ENCODE measurements around the gene PLP1.
"Not testable (repeated sequence)": the region's sequence is repeated elsewhere in the genome, so short reads cannot be mapped to it uniquely, and the experiment has no call there.

The PLP1 gene

DNA sequence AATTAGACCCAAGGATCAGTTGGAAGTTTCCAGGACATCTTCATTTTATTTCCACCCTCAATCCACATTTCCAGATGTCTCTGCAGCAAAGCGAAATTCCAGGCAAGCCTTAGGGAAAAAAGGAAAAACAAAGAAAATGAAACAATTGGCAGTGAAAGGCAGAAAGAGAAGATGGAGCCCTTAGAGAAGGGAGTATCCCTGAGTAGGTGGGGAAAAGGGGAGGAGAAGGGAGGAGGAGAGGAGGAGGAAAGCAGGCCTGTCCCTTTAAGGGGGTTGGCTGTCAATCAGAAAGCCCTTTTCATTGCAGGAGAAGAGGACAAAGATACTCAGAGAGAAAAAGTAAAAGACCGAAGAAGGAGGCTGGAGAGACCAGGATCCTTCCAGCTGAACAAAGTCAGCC is at the start of gene PLP1:
PLP1 (plus strand) TSS at position 295 of the 400 bp plus-strand sequence. CDS start 156 bp downstream, outside the sequence.
- DNase-seq (ENCODE audit: low read depth, low spot score): no peak

GRCh38 chrX:103727115-103727514 is 49.5 kb upstream of the PLP1 start:
- no peak for DNase-seq (ENCODE audit: low read depth, low spot score)

DNA sequence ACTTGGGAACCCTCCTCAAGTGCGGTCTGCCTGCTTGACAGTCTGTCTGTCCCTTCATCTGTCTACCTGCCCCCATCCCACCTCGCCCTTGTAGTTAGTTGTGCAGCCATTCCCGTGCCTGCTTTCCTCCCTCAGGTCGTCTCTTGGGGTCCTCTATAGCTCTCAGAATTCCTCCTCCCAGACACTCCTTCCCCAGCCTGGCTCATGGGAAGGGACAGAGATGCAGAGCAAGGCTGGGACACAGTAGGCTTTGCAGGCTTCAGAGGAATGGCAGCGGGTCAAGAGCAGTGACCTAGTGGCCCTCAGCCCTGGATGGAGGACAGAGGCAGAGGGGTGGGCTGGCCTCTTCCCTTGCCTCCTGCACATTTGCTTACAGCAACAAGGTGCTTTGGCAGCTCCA is 47.6 kb upstream of the PLP1 start:
- DNase-seq (ENCODE audit: low read depth, low spot score): no peak

DNA sequence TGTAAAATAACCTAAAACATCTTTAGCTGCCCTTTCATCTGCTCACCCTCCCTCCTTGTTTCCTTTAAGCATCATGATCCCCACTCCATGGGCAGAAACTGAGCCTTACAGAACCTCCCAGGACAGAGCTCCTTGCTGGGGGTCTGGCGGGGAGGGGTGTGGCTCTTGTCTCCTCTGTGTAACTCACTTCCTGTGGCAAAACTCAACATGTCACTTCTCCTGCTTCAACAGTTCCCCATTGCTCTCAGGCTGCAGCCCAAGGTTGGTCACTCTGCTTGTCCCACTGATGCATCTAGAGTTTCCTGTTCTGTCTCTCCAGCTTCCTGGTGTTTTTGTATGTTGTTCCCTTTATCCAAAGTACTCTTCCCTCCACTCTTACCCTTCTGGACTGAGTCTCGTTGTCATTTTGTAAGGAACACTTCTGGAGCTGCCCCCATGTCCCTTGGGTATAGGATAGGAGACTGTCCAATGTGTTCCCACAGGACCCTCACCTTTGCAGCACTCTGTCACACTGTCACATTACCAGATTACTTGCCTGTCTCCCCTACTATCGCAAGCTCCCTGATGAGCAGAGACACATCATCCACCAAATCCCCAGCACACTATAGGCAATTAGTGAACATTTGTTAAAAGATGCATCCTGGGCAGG is 46.4 kb upstream of the PLP1 start:
- no peak for DNase-seq (ENCODE audit: low read depth, low spot score)

- no peak for DNase-seq (ENCODE audit: low read depth, low spot score)
Observed at GRCh38 chrX:103730796-103731493, 45.7 kb upstream of the PLP1 start.

DNA sequence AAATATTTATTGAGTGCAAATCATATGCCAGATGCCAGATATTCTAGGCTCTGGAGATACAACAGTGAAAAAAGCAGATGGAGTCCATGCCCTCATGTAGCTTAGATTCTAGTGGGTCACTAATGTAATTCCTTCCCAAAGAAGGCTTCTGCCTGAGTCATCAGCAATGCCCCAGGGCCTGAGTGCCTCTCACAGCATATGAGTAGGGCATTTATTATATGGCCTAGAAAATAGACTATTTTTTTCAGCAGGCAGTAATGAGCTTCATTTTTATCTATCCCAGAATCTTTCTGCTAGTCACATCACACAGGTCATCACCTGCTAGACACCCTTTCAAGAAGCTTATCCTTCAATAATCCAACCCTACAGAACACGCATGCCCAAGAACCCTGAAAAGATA is 43.6 kb upstream of the PLP1 start:
- DNase-seq (ENCODE audit: low read depth, low spot score): no peak

- no peak for DNase-seq (ENCODE audit: low read depth, low spot score)
Observed at GRCh38 chrX:103734125-103734760, 42.4 kb upstream of the PLP1 start.

DNA sequence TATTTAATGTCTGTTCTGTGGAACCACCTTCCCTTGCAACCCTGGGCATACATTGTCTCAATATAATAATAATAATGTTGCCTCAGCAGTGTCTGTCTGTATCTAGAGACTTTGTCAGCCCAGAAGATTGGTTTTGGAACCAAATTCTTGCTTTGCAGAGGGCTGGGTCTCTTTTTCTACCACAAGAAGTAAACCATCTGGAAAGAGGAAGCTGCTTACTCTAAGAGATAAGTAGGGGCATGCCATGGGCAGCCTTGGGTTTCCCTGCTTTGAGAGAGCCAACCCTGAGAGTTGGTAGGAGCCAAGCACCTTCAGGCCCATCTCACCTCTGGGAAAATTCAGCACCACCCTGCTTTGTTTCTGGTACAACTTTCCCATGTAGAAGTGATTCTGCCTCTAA is 38.9 kb upstream of the PLP1 start:
- no peak for DNase-seq (ENCODE audit: low read depth, low spot score)

GRCh38 chrX:103739421-103739820 is 37.2 kb upstream of the PLP1 start:
- DNase-seq (ENCODE audit: low read depth, low spot score): no peak

- DNase-seq (ENCODE audit: low read depth, low spot score): no peak
Observed at GRCh38 chrX:103741879-103742278, 34.8 kb upstream of the PLP1 start.

GRCh38 chrX:103742339-103742738 is 34.3 kb upstream of the PLP1 start:
- no peak for DNase-seq (ENCODE audit: low read depth, low spot score)

GRCh38 chrX:103747163-103747562 is 29.5 kb upstream of the PLP1 start:
- DNase-seq (ENCODE audit: low read depth, low spot score): no peak

- DNase-seq (ENCODE audit: low read depth, low spot score): no peak
Observed at GRCh38 chrX:103754401-103754800, 22.2 kb upstream of the PLP1 start.

GRCh38 chrX:103756736-103757135 is 19.9 kb upstream of the PLP1 start:
- DNase-seq (ENCODE audit: low read depth, low spot score): no peak

GRCh38 chrX:103758555-103758954 is 18.1 kb upstream of the PLP1 start:
- no peak for DNase-seq (ENCODE audit: low read depth, low spot score)

DNA sequence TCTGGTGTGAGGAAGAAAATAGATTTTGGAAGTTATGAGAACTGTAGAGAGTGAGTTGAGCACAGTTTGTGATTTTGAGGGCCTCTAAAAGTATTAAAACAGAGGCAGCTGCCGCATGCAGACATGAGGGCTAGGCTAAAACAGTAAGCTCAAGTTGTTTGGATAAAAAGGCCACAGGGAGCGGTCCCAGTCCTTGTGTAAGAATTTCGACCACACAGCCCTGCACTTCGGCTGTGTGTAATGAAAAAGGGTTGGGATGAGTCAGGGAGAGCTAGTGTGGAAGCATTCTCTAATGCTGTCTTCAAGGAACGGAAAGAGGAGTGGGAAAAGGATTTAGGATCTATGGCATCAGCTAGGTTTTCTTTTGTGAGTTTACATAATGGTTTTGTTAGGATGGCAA is 13.1 kb upstream of the PLP1 start:
- DNase-seq (ENCODE audit: low read depth, low spot score): not testable (repeated sequence)

DNA sequence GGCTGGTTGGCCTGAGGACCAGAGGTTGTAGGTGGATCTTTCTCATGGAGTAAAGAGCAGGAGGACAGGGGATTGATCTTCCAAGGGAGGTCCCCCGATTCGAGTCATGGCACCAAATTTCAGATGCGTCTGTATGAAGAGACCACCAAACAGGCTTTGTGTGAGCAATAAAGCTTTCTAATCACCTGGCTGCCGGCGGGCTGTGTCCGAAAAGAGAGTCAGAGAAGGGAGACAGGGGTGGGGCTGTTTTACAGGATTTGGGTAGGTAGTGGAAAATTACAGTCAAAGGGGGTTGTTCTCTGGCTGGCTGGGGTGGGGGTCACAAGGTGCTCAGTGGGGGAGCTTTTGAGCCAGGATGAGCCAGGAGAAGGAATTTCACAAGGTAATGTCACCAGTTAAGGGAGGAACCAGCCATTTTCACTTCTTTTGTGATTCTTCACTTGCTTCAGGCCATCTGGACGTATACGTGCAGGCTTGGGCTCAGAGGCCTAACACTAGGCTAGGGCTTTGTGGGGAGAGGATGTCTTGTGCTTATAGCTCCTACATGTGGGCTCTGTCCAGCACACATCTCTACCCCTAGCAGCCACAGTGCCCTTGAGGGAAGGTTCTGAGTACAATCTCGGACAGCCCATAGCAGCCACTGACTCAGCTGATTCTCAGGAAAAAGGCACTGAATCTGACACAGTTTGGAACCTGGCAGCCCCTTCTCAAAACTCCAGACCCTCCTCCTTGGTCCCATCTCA is 9.7 kb upstream of the PLP1 start:
- DNase-seq (ENCODE audit: low read depth, low spot score): not testable (repeated sequence)

DNA sequence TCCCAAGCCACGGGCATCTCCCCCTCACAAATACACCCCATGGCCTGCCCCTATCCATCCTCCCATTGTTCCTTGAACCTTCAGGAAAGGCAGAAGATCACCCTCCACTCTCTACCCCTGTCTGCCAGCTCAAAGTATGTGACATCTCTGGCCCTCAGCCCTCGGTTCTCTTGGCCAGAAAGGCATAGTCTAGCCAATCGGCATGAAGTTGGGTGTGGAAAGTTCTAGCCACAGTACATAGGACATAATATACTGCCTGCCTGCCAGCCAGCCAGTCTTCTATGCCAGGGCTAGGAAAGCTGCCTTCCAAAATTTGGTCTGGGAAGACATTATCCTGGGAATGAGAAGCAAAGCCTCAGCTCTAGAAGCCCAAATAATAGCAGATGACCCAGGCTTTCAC is 3.2 kb upstream of the PLP1 start:
- no peak for DNase-seq (ENCODE audit: low read depth, low spot score)

GRCh38 chrX:103774070-103774642 is 2.5 kb upstream of the PLP1 start:
- DNase-seq (ENCODE audit: low read depth, low spot score): no peak

GRCh38 chrX:103779141-103779789 is 2.6 kb downstream of the PLP1 start:
- no peak for DNase-seq (ENCODE audit: low read depth, low spot score)

DNA sequence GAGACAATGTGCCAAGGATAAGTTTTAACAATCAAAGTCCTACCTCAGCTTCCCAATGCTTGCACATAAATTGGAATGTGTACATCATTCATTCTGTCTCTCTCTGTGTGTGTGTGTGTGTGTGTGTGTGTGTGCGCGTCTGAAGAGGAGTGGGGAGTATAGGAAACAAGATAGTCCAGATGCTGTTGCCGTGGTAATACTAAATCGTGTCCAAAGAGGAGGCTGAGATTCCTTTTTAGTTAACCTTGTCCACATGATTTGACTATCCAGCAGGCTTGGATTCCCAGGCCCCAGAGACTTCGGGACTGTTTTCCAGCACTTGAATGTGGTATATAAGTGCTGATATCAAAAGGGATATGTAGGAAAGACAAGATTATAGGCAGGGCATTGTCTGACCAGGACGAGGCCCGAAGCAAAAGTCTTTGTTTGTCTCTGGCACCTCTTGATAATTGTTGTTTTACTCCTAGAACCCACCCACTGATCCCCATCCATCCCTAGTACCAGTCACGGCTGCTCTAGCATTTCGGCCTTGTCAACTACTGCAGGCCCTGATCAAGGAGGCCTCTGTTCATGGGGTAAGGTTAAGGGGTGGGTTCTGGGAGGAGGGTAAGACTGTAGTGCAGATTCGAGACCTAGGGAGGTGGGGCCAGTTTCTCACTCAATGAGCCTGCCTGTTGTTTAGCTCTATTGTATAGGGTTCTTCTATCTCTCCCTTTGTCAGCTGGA is 3.9 kb downstream of the PLP1 start:
- DNase-seq (ENCODE audit: low read depth, low spot score): no peak
